ENCODE measurements around the gene MAGI2.

The MAGI2 gene

DNA sequence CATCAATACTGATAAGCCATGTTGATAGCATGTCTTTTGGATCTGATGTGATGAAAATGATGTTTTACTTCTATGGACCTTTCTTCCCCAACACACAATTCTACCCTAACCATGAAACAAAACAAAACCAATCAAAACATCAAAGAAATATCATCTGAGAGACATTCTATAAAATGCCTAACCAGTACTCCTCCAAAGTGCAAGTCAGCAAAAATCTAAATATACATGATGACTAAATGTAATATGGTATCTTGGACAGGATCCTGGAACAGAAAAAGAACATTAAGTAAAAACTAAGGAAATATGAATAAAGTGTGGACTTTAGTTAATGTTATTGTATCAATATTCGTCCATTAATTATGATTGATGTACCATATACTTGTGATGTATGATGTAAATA lies 625.1 kb downstream of the MAGI2 start:
- DNase-seq (ENCODE audit: low spot score) (no peak), FAIRE-seq (no peak)

- FAIRE-seq (no peak), DNase-seq (ENCODE audit: low spot score) (no peak)
These were observed 649.9 kb downstream of the MAGI2 start for GRCh38 chr7:78803501-78804127.

DNA sequence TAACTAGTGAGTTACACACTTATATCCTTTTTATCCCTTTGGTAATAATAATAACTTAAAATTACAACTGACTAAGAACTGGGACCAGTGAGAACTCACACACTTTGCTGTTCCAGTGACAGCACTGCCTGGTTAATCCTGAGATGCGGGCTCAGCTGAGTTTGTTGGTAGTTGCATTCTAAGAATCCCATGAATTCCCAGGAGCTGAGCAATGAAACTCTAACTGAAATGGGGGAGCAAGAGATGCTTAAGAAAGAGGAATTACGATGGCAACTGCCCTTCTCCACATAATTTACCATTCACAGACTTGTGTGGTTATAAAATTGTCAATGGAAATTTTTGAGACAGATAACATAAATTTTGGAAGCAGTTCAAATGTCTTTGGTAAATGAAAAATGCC lies 659.4 kb downstream of the MAGI2 start:
- FAIRE-seq, result no peak
- DNase-seq (ENCODE audit: low spot score), result no peak

GRCh38 chr7:78792624-78793023 lies 660.8 kb downstream of the MAGI2 start:
- no peak for FAIRE-seq
- no peak for DNase-seq (ENCODE audit: low spot score)

DNA sequence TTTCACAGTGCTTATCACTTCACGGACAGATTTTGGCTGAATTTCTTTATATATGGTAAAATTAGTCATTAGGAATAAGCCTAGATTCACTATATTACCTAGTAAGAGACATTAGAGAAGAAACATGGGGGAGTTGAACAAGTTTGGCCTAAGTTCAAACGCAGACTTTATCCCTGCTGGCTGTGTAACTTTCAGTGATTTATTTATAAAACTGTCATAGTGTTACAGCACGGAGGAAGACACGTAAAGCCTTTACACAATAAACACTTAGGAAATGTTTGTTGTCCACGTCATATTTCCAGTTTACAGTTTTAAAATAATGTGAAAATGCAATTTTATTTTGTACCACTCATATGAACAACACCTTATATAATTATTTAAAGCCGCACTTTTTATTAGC lies 661.5 kb downstream of the MAGI2 start:
- FAIRE-seq (no peak), DNase-seq (ENCODE audit: low spot score) (no peak)

GRCh38 chr7:78788464-78788863 lies 665.0 kb downstream of the MAGI2 start:
- no peak for DNase-seq (ENCODE audit: low spot score)
- FAIRE-seq, result no peak

DNA sequence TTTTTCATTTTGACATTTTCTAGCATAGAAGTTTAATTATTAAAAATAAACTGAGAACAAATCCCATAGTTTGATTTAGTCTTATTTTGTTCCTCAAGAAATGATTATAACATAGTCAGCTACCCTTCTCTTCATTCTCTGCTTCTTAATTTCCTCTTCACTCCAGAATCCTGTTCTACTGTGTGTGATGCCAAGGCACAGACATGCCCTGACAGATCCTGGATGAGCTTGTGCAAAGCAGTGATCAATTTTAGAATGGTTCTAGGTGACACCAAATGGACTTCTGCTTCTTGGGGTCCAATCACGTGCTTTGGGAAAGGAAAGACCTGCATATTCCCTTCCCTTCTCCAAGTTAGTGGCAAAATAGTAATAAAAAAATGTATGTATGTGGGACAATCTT lies 665.6 kb downstream of the MAGI2 start:
- no peak for FAIRE-seq

GRCh38 chr7:78786055-78786454 lies 667.4 kb downstream of the MAGI2 start:
- no peak for FAIRE-seq
- DNase-seq (ENCODE audit: low spot score), result no peak

More for the DNA sequence above, 665.6 kb downstream of the MAGI2 start:
- no peak for DNase-seq (ENCODE audit: low spot score)

- DNase-seq (ENCODE audit: low spot score) (no peak), FAIRE-seq (no peak)
These were observed 670.1 kb downstream of the MAGI2 start for GRCh38 chr7:78783179-78783962.

- DNase-seq (ENCODE audit: low spot score), result no peak
- no peak for FAIRE-seq
These were observed 672.9 kb downstream of the MAGI2 start for GRCh38 chr7:78780560-78780959.

GRCh38 chr7:78779788-78780187 lies 673.7 kb downstream of the MAGI2 start:
- DNase-seq (ENCODE audit: low spot score) (no peak), FAIRE-seq (no peak)

DNA sequence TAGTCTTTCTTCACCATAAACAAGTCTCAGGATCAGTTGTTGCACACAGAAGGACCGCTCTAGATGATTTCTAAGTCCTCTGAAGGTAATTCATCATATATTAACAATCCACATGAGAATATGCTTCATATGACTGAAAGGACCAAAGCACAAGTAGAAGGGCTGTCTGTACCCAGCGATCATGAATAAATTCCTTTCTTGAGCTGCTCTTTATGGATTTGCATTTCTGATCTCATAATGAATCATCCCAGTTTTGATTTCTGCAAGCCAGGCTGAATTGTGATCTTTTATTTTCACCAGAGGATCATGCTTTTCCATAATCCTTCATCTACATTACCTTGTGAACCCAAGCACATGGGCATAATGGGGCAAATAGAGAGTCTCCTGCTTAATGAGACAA lies 675.6 kb downstream of the MAGI2 start:
- FAIRE-seq (no peak), DNase-seq (ENCODE audit: low spot score) (no peak)

GRCh38 chr7:78770422-78771410 lies 682.8 kb downstream of the MAGI2 start:
- FAIRE-seq (no peak), DNase-seq (ENCODE audit: low spot score) (no peak)

DNA sequence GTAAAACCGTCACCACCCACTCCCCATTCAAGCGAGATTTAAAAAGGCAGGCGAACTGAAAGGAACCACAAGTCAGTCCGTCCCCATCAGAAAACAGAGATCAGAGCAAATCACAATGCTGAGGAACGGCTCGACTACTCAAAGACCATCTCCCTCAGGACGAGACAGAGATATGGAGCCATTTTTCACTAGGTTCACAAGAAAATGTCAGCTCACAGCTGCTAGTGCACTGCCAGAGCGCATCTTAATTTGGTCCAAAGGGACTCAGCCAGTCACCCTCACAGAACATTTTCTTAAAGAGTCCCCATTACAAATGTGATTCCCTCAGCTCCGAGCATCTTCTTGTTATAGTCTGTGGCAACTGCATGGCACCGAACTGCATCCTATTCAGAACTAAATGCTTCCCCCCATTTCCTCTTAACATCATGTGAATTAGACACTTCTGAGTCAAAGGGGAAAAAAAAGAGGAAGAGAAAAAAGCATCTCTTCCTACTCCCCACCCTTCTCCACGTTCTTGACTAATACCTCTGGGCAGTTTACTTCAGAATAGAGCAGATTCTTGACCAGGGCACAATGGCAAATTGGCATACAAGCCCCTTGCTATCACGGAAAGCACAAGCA lies 683.9 kb downstream of the MAGI2 start:
- no peak for FAIRE-seq
- no peak for DNase-seq (ENCODE audit: low spot score)

DNA sequence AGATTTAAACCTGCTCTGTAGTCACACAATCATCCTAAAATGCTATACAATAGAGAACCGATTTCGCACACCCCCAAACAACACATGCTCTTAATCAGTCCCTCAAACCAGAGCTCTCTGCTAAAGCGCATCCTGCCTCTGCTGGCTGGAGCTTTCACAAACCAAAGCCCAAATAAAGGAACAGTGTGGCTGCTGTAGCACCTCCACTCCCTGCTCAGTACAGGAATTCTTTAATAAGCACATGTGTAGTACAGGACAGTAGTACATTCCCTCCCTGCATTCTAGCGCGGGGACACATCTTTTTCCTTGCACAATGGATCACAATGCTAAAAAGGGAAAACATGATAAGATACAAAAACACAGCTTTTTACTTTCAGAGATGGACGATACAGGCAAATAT lies 684.6 kb downstream of the MAGI2 start:
- DNase-seq (ENCODE audit: low spot score), result no peak
- FAIRE-seq, result no peak

DNA sequence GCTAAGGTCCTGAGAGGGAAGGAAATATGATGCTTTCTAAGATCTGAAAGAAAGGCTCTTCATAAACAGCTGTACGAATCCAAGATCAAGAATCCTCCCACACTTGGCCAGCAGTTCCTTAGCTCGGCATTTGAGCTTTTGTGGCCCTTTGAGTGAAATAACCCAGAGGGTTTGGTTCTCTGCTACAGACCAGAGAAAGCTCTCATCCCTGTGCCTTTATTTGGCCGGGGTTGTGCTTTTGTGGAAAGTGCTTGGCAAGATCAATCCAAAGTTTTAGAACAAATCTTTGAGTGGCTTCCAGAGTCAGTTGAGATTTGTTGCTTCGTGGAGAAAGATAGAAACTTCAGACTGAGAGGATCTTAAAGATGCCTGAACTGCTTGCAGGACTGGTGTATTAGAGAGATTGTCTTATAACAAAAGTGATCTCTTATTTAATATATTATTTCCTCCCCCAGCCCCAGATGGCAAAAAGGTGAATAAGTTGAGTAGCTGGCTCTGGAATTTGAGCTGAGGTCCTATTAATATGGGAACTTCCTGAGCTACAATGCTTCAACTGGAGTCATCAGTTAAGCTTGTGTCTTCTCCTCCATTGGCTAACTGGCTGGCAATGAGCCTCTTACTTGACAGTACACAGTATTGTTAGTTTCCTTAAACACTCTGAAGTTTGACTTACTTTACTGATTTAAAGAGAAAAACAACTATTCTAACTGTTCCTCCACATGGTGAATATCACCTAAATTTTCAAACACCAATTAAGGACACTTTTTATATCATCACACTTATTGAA lies 687.3 kb downstream of the MAGI2 start:
- FAIRE-seq, result no peak
- no peak for DNase-seq (ENCODE audit: low spot score)

- no peak for FAIRE-seq
- no peak for DNase-seq (ENCODE audit: low spot score)
These were observed 688.9 kb downstream of the MAGI2 start for GRCh38 chr7:78764571-78764970.

DNA sequence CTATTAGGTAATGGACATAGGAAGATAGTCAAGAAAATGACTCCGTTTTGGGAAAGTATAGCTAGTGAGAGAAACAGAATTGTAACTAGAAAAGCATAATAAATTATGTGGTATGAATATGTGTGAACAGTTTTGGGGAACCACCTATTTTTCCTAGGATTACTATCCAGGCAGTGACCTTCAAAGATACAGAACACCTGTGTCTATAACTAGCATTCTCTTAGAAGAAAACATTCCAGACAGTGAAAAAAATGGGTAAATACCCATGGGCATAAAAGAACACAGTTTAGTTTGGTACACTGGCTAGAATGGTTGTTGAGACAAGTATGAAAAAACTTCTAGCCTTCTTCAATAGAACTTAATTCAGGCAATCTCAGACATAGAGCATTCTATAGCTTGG lies 690.8 kb downstream of the MAGI2 start:
- DNase-seq (ENCODE audit: low spot score) (no peak), FAIRE-seq (no peak)

DNA sequence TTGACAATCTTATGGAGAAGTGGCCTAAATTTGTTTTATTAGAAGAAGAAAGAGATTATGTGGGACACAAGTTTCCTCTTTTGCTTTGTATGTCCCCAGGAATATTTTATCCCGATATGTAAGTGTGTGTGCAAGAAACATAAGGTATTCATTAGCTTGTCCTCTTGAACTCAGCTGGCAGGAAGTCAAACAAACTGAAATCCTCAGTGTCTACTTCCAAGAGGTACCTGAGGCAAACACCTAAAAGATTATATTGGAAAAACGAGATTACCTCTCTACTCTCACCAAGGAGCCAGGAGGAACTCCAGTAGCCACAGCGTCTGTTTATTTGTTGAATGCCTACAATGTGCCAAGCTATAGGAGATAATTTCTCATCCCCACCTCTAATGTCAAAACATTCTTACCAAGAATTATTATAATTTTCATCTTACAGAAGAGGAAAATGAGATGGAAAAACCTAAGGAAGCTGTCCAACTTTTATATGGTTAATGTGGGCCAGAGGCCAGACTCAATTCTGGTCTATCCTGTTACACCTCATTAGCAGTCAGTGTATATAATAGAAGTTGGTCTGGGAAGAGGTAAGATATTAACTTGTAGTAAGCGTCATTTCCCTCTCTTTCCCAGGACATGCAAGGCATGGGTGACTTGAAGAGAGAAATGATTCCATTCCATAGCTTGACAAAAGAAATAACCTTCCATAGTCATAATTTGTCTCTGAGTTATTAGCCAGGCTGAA lies 692.7 kb downstream of the MAGI2 start:
- no peak for FAIRE-seq

DNA sequence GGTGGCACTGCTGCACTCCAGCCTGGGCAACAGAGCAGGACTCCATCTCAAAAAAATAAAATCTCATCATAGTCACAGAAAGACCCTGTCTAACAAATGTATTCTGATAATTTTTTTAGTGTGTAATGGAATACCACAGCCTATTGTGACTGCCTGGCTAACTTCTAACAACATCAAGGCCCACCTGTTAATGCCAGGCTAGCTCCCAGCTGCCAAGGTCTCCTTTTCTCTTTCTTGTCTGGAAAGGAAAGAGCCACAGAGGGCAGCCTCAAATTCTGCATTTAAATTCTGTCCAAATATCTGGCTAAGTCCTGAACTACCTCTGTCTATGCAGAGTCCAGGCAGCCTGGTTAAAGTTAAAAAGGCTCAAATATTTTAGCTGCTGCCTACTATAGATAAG lies 700.9 kb downstream of the MAGI2 start:
- DNase-seq (ENCODE audit: low spot score), result no peak
- no peak for FAIRE-seq

More for the DNA sequence above, 692.7 kb downstream of the MAGI2 start:
- no peak for DNase-seq (ENCODE audit: low spot score)

All from urothelium cell line (cell line).